HG03039 (cell line): Measurements from ENCODE around the gene MRPL58.
A peak's percentile ranks its signal among the peaks of the same experiment; 100 is the strongest.
"Not testable (repeated sequence)": the region's sequence is repeated elsewhere in the genome, so short reads cannot be mapped to it uniquely, and the experiment has no call there.

Source experiments
- ATAC-seq: cut with Tn5 transposase; IDR thresholded peaks from one replicate; pipeline ENCODE4 v1.9.1; 2021; ENCODE audit warnings: mild to moderate bottlenecking, moderate library complexity; ENCODE audit not compliant: unreplicated experiment

The MRPL58 gene

DNA sequence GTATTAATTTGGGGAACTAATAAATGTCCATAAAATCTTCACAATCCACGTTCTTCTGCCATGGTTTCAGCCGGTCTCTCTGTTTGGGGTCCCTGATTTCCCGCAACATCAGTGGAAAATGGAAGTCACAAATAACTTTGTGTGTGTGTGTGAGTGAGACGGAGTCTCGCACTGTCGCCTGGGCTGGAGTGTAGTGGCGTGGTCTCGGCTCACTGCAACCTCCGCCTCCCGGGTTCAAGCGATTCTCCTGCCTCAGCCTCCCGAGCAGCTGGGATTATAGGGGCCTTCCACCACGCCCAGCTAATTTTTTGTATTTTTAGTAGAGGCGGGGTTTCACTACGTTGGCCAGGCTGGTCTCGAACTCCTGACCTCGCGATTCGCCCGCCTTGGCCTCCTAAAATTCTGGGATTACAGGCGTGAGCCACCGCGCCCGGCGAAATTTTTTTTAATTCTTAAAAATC, 33.5 kb downstream of the MRPL58 start:
- not testable (repeated sequence) for ATAC-seq

DNA sequence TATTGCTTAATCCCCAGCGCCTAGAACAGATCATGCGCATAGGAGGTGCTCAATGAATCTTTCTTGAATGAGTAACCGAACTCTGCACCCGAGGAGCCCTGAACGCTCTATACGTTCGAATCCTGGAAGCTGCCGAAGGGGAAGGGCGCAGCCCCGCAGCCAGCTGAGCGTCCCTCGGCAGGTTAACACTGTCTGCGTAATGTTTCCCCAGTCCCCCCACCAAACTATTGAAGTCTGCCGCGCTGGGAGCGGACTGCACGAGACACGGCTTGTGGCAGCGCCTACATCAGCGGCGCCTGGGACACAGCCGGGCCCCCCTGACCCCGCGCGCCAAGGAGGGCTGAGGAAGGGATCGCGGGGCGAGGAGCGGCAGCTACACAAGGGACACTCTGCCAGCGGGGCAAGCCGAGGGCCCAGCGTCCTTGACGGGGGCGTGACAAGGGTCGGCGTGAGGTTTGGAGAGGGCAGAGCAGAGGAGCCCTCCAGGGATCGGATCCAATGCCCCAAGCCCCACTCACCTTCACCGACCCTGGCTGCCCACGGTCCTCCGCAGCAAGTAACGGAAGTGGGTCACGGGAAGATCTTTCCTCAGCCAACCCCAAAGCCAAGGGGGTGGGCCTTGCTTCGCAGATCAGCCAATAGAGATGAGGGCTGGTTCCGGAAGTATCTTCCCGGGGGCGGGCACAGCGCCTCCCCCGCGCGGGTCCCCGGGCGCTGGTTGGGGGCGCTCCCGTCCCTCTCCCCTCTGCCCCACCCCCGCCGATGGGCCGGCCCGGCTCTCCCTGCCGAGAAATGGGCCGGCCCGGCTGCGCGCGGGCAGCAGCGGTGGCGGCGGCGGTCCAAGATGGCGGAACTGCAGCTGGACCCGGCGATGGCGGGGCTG, 34.2 kb downstream of the MRPL58 start, which contains the start of the genes ATP5PD and KCTD2:
ATP5PD (minus strand) TSS at position 563 of the 883 bp plus-strand sequence. CDS start 4,319 bp downstream, outside the sequence.
KCTD2 (plus strand) TSS at position 819 of the 883 bp plus-strand sequence; CDS start at position 845, 26 bp downstream.
- ATAC-seq, result peak; percentile 88

DNA sequence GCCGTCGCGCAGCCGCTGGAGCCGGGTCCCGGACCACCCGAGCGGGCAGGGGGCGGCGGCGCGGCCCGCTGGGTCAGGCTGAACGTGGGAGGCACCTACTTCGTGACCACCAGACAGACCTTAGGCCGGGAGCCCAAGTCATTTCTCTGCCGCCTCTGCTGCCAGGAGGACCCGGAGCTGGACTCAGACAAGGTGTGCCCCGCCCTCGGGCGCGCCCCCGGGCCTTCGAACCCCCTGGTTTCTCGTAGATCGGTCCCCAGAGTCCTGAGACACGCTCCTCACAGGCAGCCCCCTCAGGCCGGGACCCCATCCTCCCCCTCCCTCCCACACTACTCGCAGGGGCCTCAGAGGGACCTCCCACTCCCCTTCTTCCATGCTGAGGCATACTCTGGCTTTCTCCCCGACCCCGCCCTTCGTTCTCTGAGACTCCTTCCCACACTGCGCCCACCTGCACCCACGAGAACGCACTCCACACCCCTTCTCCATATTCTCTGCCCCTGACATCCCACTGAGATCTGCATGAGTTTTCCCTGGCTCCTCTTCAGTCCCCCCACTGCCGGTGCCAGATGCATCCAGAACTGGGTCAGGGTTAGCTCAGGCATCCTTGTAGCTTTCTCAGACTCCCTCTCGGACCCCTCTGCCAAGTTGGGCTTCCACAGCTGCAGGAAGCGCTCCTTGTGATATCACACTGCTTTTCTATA, 35.1 kb downstream of the MRPL58 start:
- peak; percentile 4 for ATAC-seq

GRCh38 chr17:75048249-75048878, 35.9 kb downstream of the MRPL58 start:
- ATAC-seq, result no peak

- no peak for ATAC-seq
These were observed 36.6 kb downstream of the MRPL58 start for GRCh38 chr17:75049057-75049456.

- ATAC-seq, result no peak
These were observed 37.2 kb downstream of the MRPL58 start for GRCh38 chr17:75049706-75050105.

DNA sequence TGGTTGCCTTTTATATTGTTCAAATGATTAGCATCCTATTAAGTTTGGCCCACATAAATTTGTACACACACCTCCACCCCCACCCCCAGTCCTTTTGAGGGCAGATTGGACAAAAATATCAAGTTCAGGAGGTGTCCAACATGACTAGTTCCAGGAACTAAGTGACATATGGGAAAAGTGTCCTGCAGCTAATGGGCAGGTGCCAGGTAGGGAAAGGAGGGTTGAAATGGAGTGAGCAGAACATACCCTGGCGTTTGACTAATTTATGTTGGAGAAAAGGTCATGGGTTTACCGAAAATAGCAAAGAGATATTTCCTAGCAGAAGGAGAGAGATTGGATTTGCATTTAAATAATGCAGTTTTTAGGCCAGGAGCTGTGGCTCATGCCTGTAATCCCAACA, 39.5 kb downstream of the MRPL58 start:
- no peak for ATAC-seq

DNA sequence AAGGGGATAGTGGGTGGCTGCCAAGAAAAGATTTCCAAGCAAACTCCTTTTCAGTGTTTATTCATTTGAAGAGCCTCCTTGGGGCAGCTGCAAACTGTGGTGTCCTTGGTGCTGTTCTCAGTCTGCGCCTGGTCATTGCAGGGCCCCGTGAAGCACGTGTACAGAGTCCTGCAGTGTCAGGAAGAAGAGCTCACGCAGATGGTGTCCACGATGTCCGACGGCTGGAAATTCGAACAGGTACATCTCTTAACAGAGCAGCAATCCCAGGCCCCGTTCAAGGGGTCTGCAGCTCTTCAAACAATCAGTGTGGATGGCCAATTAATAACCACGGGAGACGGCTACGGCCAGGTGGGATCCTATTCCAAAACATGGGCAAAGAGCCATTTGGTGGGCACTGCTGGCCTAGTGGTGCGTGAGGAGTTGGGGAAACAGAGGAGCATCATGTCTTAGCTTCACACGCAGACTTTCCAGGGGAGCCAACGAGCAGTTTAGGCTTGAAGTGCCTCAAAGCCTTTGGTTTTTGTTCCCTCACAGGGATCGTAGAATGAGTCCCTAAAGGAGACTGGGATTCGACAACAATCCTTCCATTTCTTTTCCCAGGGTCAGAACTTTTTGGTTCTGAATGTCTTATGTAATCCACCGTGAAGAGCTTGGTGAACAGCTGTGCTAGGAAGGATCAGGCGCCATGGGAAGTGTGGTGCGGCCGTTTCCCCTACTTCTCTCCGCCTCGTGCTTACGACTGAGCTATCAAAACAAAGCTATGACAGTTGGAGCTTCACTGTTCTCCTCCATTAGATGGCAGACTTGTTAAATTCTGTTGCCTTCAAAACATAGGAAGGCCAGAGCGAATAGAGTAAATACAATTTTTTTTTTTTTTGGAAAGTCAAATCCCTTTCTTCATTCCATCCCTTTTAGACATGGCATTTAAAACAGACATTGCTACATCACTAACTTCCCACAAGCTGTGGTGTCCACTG, 47.2 kb downstream of the MRPL58 start:
- no peak for ATAC-seq

- ATAC-seq, result no peak
These were observed 48.1 kb downstream of the MRPL58 start for GRCh38 chr17:75060434-75061054.

GRCh38 chr17:75061055-75061438, 48.6 kb downstream of the MRPL58 start:
- ATAC-seq, result no peak

DNA sequence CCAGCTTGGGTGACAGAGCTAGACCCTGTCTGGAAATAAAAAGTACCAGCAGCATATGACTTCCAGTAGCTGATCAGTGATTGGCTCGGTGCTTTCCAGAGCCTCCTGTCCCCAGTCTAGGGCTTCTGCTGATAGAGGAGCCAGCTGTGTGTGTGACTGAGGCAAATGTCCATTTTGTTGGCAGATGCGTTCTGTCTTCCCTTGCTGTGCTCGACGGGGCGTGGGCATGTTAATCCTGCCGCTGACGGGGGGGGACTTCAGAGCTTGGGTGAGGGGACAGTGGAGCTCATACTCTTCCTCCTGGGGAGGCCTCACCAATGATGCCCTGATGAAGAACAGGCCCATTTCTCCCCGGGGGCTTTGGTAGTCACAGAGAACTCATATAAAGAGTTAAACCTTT, 49.1 kb downstream of the MRPL58 start:
- no peak for ATAC-seq

GRCh38 chr17:75063201-75063600, 50.7 kb downstream of the MRPL58 start:
- ATAC-seq, result no peak

- ATAC-seq, result no peak
These were observed 51.2 kb downstream of the MRPL58 start for GRCh38 chr17:75063626-75064025.

DNA sequence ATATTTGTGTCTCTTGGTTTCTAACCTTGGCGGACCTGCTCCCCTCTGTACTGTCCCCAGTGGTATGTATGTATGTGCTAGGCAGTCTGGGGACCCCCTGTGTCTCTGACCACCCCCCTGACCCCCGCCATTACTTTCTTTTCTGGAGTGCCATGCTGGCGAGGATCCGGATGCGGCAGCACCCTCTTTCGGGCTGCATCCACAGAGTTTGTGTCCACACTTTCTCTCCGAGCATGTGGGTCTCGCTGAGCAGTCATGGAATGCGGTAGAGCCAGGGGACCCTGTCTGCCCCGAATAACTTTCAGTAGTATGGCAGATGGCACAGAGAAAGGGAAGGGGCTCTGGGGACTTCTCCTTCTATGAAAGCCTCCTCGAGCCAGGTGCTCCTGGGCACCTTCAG, 51.6 kb downstream of the MRPL58 start:
- ATAC-seq, result no peak

DNA sequence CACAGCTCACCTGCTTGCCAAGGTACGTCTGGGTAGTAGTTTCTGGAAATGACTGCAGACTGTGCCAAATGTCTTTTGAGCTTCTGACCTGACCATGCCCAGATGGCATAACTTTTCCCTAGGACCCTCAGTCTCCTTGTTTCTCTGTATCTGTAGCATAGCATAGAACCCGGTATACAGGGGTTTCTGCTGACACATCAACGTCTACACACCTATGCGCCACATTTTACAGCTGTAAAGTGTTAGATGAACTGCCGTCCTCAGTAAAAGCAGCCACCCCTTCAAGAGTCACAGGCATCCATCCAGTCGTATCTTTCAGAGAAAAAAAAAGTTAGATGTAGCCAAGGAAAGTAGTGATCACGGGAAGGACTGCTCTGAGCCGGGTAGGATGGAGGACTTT, 52.0 kb downstream of the MRPL58 start:
- no peak for ATAC-seq

- ATAC-seq, result no peak
These were observed 52.5 kb downstream of the MRPL58 start for GRCh38 chr17:75064867-75065561.

GRCh38 chr17:75065562-75066151, 53.2 kb downstream of the MRPL58 start:
- ATAC-seq, result no peak

- ATAC-seq, result no peak
These were observed 55.4 kb downstream of the MRPL58 start for GRCh38 chr17:75067856-75068255.

- ATAC-seq, result no peak
These were observed 56.3 kb downstream of the MRPL58 start for GRCh38 chr17:75068750-75069149.
